GM19463 (cell line): ENCODE results near the gene MAP4K5.
A peak's percentile ranks its signal among the peaks of the same experiment; 100 is the strongest.

Source experiments
- ATAC-seq: cut with Tn5 transposase; IDR thresholded peaks from one replicate; pipeline ENCODE4 v1.9.1; 2021; ENCODE audit warnings: mild to moderate bottlenecking, moderate library complexity; ENCODE audit not compliant: unreplicated experiment

The MAP4K5 gene

GRCh38 chr14:50403419-50403818, 128.9 kb downstream of the MAP4K5 start:
- peak; percentile 67 for ATAC-seq

DNA sequence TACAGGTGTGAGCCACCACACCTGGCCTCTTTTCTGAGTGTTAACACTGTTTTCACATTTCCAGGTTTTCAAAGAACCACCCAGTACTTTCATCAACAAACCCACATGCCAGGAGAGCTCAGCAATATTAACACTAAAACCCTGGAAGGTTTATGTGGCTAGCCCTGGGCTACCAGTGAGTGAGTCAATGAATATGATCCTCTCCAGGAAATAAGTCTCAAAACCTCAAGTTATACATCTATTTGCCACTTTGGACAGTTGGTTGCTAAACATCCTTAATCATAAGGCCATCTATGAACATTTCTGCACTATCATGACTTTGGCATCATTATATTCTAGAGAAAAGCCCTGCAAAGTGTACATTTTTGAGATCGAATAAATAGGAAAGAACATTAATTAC, 129.4 kb downstream of the MAP4K5 start:
- ATAC-seq = no peak

- no peak for ATAC-seq
Measured at GRCh38 chr14:50400461-50400860, 131.9 kb downstream of the MAP4K5 start.

DNA sequence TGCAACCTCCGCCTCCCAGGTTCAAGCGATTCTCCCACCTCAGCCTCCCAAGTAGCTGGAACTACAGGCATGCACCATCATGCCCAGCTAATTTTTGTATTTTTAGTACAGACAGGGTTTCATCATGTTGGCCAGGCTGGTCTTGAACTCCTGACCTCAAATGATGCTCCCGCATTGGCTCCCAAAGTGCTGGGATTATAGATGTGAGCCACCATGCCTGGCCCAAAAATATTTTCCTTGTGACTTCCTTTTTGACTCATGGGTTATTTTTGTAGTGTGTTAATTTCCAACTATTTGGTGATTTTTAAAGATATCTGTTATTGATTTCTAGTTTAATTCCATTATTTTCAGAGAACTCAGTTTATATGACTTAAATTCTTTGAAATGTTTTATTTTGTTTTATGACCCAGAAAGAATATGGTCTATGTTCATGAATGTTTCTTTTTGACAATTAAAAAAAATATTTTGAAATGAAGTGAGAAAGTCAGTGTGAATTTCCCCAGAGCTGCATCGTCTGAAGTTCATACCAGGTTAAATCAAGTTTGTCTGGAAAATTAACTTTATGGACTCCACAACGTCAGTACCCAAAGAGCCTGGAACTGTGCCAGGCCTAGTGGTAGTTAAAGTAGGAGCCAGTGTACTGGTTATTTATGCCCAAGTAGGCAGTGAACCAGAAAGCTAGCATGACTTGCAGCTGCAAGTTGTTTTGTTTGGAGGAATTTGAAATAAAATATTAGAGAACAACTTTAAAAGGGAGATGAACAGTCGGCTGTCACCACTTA, 132.9 kb downstream of the MAP4K5 start:
- ATAC-seq = no peak

DNA sequence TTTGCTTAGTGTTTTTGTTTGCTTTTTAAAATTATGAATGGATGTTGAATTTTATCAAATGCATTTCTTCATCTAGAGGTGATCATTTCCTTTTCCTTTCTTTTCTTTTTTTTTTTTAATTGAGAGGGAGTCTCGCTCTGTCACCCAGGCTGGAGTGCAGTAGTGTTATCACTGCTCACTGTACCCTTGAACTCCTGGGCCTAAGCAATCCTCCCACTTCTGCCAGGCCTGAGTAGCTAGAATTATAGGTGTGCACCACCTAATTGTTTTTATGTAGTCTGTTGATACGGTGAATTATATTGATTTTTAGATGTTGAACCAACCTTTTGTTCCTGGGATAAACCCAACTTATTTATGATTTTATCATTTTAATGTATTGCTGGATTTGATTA, 134.2 kb downstream of the MAP4K5 start:
- no peak for ATAC-seq

DNA sequence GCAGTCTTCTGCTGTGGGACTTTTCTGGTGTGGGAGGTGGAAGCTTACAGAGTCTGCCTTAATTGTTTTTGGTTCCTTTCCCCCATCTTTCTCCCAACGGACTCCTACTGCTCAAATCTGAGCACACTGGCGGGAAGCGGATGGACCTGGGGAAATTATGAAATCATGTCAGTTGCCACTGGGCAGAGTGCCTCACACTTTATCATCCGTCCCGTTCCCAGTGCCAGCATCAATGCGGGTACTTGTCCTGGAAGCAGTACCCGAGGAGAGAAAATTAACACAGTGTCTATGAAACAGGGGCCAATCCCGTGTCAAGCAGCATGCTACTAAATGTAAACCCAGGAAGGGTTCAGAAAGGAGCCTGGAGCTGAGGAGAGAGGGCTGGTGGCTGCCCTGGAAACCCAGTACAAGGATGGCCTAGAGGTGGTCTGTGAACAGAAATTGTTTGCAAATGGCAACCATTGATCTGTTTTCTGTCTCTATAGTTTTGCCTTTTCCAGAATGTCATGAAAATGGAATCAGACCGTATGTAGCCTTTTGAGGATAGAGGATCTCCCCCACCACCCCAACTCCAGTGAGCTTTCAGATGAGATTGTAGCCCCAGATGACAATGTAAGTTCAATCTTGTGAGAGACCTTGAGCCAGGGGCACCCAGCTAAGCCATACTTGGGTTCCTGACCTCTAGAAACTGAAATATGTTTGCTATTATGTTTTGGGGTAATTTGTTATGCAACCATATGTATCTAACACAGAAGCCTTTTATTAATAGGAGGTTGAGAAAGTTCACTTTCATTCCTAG, 134.8 kb downstream of the MAP4K5 start:
- no peak for ATAC-seq

GRCh38 chr14:50396631-50397389, 135.6 kb downstream of the MAP4K5 start, which contains the start of gene CDKL1:
Gene CDKL1 (minus strand): TSS chr14:50396881. CDS start chr14:50395868, 1,013 bp downstream.
- peak; percentile 63 for ATAC-seq

GRCh38 chr14:50395448-50395847, 136.9 kb downstream of the MAP4K5 start:
- no peak for ATAC-seq

DNA sequence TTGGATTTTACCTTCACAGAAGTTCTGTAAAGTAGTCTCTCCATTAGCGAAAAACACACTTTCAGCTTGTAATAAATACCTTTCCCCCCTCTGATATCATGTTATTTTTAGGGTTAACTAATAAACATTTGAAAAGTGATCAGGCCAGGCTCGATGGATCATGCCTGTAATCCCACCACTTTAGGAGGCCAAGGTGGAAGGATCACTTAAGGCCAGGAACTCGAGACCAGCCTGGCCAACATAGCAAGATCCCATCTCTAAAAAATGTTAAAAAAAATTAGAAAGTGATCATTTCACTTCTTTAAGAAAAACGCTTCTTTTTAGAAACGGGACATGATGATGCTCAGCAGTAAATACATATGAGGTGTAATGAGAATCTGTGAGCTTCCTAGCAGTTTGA, 137.7 kb downstream of the MAP4K5 start:
- no peak for ATAC-seq

GRCh38 chr14:50389668-50390441, 142.5 kb downstream of the MAP4K5 start:
- no peak for ATAC-seq

- no peak for ATAC-seq
Measured at GRCh38 chr14:50388256-50388931, 144.0 kb downstream of the MAP4K5 start.

GRCh38 chr14:50387548-50387947, 144.8 kb downstream of the MAP4K5 start:
- no peak for ATAC-seq

DNA sequence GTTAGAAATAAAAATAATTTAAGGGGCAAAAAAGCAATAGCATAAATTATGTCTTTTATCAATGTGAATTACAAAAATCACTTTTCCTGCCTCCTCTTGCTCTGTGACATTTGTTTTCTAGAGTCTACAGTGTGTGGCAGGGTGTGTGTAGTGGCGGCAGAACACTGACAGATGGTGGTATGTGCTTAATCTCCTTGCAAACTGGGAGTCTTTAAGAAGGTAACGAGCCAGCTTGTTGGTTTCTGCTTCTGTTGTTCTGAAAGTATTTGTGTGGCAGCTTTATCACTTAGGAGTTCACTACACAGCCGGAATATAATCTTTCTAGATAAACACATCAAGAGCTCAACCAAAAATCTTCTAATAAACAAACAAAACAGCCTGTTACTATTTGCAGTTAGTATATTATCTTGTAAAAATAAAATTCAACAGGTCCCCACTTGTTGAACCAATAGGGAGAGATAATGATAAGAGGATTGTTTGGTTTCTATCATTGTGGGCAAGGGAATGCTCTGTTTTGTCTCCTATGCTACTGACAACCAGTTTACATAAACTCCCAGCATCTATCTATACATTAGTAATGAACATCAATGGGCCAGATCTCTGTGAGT, 148.6 kb downstream of the MAP4K5 start:
- no peak for ATAC-seq

DNA sequence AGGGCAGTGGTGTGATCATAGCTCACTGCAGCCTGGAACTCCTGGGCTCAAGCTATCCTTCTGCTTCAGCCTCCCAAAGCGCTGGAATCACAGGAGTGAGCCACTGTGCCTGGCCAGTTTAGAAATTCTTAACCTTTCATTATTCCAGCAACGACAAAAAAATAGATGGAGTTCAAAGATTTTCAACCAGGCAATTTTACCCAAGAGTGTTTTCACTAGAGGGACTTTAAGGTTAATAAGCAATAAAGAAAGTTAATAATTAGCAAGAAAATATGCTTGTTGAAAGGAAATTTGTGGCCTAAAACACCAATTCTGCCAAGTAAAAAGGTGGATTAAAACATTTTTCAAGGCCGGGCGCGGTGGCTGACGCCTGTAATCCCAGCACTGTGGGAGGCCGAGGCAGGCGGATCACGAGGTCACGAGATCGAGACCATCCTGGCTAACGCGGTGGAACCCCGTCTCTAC, 150.5 kb downstream of the MAP4K5 start:
- no peak for ATAC-seq

DNA sequence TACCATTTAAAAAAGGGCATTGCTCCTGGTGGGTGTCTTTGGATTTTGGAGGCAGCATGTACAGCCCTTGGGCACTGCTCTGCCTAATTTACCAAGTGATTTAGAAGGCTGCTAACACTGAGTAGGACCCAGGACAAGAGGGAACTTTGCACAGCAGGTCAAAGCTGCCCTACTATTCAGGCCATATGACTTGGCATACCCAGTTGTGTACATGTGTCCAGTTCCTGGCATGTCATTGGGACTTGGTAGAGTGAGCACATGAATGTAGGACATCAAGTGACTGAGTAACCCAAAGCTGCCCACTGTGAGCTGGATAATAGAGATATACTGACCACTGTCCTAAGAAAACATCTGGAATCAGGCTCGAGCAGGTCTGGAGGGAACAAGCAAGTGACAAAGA, 151.4 kb downstream of the MAP4K5 start:
- ATAC-seq = no peak

- ATAC-seq = no peak
Measured at GRCh38 chr14:50380455-50380854, 151.9 kb downstream of the MAP4K5 start.

DNA sequence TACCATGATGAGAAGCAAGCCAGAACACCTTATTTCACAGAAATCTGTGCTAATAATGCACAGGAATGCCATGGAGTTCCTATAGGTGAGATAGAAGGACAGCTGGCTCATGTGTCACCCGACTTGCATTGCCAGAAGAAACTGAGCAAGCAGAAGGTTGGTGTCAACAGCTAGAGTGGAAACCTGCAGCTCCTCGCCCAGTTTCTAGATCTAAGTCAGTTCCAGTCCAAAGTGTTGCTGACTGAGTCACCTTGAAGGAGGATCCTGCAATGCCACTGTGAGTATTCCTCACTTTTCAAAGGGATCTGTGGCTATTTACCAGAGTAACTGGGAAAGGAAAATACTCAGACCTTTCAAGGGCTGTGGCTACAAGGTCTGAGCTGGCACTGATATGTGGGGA, 152.8 kb downstream of the MAP4K5 start:
- ATAC-seq = no peak

DNA sequence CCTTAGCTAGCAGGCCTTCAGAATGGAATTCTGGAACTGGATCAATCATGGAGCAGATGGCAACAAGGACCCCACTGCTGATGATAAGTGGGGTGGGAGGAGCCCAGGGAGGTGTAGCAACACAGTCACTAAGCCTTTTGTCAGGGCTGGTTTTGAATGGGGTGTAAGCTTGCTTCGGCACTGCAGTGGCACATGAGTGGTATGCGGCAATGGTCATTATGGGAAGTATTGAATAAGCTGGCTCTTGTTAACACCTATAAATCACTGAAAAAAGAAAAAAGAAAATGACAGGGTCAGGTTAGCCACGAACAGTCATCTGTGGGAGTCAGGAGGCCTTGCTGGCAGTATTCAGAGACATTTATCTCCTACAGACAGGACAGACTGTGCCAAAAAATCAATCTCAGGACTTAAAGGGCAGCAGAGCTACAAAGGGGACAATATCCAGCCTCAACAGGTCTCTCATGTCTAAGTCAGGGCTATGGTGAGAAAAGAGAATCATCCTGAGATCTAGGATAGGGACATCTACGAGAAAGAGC, 154.8 kb downstream of the MAP4K5 start:
- ATAC-seq = no peak

DNA sequence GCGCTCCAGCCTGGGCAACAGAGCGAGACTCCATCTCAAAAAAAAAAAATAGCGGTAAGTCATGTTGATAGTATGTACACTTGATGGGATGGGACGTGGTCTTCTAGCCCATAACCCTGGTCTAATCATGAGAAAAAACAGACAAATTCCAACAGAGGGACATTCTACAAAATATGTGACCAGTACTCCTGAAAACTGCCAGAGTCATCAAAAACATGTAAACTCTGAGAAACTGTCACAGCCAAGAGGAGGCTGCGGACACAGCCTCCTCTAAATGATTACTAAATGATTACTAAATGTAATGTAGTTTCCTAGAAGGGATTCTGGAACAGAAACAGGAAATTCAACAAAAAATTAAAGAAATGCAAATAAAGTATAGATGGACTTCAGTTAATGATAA, 156.6 kb downstream of the MAP4K5 start:
- no peak for ATAC-seq
